PC-3 (cell line): ENCODE results near the gene MORN3.

Source experiments
- EZH2 ChIP-seq: fragments of 300-600 bp; sonication (generic); IDR thresholded peaks from one replicate; pipeline ENCODE4 v1.6.1; 2017; ENCODE audit warnings: antibody characterized with exemption, mild to moderate bottlenecking, low read length; ENCODE audit not compliant: unreplicated experiment
- TF ChIP-seq, protein P1 (sequence below): fragments of 300-600 bp; sonication (generic); conservative IDR thresholded peaks from 2 replicates; pipeline ENCODE4 v1.5.1; 2017; ENCODE audit warnings: antibody characterized with exemption, low read depth, mild to moderate bottlenecking, low read length

GRCh38 chr12:121610239-121611149 lies 59.0 kb downstream of the MORN3 start:
- no peak for TF ChIP-seq EZH2
- TF ChIP-seq, protein P1, sequence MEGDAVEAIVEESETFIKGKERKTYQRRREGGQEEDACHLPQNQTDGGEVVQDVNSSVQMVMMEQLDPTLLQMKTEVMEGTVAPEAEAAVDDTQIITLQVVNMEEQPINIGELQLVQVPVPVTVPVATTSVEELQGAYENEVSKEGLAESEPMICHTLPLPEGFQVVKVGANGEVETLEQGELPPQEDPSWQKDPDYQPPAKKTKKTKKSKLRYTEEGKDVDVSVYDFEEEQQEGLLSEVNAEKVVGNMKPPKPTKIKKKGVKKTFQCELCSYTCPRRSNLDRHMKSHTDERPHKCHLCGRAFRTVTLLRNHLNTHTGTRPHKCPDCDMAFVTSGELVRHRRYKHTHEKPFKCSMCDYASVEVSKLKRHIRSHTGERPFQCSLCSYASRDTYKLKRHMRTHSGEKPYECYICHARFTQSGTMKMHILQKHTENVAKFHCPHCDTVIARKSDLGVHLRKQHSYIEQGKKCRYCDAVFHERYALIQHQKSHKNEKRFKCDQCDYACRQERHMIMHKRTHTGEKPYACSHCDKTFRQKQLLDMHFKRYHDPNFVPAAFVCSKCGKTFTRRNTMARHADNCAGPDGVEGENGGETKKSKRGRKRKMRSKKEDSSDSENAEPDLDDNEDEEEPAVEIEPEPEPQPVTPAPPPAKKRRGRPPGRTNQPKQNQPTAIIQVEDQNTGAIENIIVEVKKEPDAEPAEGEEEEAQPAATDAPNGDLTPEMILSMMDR: no peak
